CD4-positive, alpha-beta memory T cell (primary cell): ENCODE results near the gene CHD9. TPM values are rescaled to one million over a fixed set of nuclear protein-coding genes. Genes with fewer than 3 reads are reported as not detected.

Experiments
- CTCF ChIA-PET: fragments of 350-600 bp; sonication (Branson Sonifier 250); formaldehyde crosslinking; loops from one replicate; lab custom pipeline; 2021; ENCODE audit warnings: inconsistent platforms; ENCODE audit not compliant: partially characterized antibody; lab: Charles Lee
- POLR2A ChIA-PET: fragments of 350-600 bp; sonication (Branson Sonifier 250); formaldehyde crosslinking; loops from one replicate; lab custom pipeline; 2021; ENCODE audit not compliant: partially characterized antibody; lab: Charles Lee
- DNase-seq, 5 donors: peaks; one replicate each; pipeline versions ENCODE4 v3.0.0 to v3.0.0-alpha.2; 2020 to 2022; ENCODE audit warnings: mixed read lengths in 1 of 5
- H3K27ac ChIP-seq: one replicate; pipeline ENCODE4 v1.7.0; 2013; ENCODE audit warnings: low read depth, low read length
- H3K27me3 ChIP-seq: 2 replicates; pipeline ENCODE4 v1.7.0; 2013; ENCODE audit warnings: mild to moderate bottlenecking, low read length, moderate library complexity; ENCODE audit not compliant: insufficient read depth
- H3K36me3 ChIP-seq: 2 replicates; pipeline ENCODE4 v1.7.0; 2013; ENCODE audit warnings: mild to moderate bottlenecking, low read length, moderate library complexity; ENCODE audit not compliant: insufficient read depth
- H3K4me1 ChIP-seq: 2 replicates; pipeline ENCODE4 v1.7.0; 2013; ENCODE audit warnings: mild to moderate bottlenecking, low read length, moderate library complexity; ENCODE audit not compliant: insufficient read depth
- H3K4me3 ChIP-seq, 2 donors: one replicate each; pipeline ENCODE4 v1.7.0; 2013; ENCODE audit warnings: low read length in 2 of 2, mild to moderate bottlenecking in 1 of 2
- H3K9me3 ChIP-seq, 2 donors: one replicate each; pipeline ENCODE4 v1.7.0; 2013; ENCODE audit warnings: low read length in 2 of 2, control low read depth in 1 of 2; ENCODE audit not compliant: control insufficient read depth in 1 of 2
- H3K27ac Mint-ChIP-seq, 7 donors: one replicate each; pipeline ENCODE4 v1.8.0; 2020 to 2021; ENCODE audit warnings: mixed read lengths in 7 of 7, mild to moderate bottlenecking in 6 of 7, inconsistent platforms in 3 of 7, moderate library complexity in 3 of 7
- H3K27me3 Mint-ChIP-seq, 2 donors: one replicate each; pipeline ENCODE4 v1.8.0; 2020 to 2021; ENCODE audit warnings: mixed read lengths in 2 of 2
- H3K36me3 Mint-ChIP-seq, 2 donors: one replicate each; pipeline ENCODE4 v1.8.0; 2020 to 2021; ENCODE audit warnings: mixed read lengths in 2 of 2, inconsistent platforms in 1 of 2, mild to moderate bottlenecking in 1 of 2
- H3K4me1 Mint-ChIP-seq, 4 donors: one replicate each; pipeline ENCODE4 v1.8.0; 2020 to 2021; ENCODE audit warnings: mixed read lengths in 4 of 4, mild to moderate bottlenecking in 1 of 4
- H3K4me3 Mint-ChIP-seq, 8 donors: one replicate each; pipeline ENCODE4 v1.8.0; 2020 to 2021; ENCODE audit warnings: mixed read lengths in 8 of 8, mild to moderate bottlenecking in 7 of 8, moderate library complexity in 6 of 8, inconsistent platforms in 3 of 8
- H3K9me3 Mint-ChIP-seq, 8 donors: one replicate each; pipeline ENCODE4 v1.8.0; 2020 to 2021; ENCODE audit warnings: mixed read lengths in 8 of 8, mild to moderate bottlenecking in 5 of 8, inconsistent platforms in 3 of 8, moderate library complexity in 1 of 8
- intact Hi-C: fragments of 100-400 bp; cut with micrococcal nuclease; formaldehyde crosslinking; loops from one replicate; pipeline ENCODE4 v1.15.1; 2023
- polyA plus RNA-seq, 2 donors: library from polyadenylated mRNA; unstranded; fragments of 300-500 nt; fragmentation: Illumina TruSeq; gene quantifications; one replicate each; pipeline ENCODE4 v1.2.3, GENCODE V29; 2021
- total RNA-seq, 2 experiments: library from RNA; stranded (reverse); gene quantifications; one replicate each; pipeline ENCODE4 v1.2.3, GENCODE V29; 2021

The CHD9 gene
- total and polyA plus RNA-seq, 4 experiments from 2014 or later, result 22.9 to 49.7 (median 39.5) TPM

- Histone ChIP-seq H3K4me1 (peaks cover 30% of the 10 kb centered on the region), H3K27ac (no peak overlapping the region), H3K4me3 (no peak overlapping the region), H3K9me3 (no peaks in the 10 kb centered on the region), H3K27me3 (no peaks in the 10 kb centered on the region), H3K36me3 (no peaks in the 10 kb centered on the region)
- H3K27me3 Mint-ChIP-seq, result no peaks in the 10 kb centered on the region
- peak overlapping the region in 4 of 8 donors; percentile 46 to 93 (median 75) for H3K4me3 Mint-ChIP-seq
- H3K27ac Mint-ChIP-seq, result peak overlapping the region in 5 of 7 donors; percentile 31 to 88 (median 77)
- peaks cover 16 to 35% (median 24%) of the 10 kb centered on the region in 4 donors for H3K4me1 Mint-ChIP-seq
- no peaks in the 10 kb centered on the region for H3K9me3 Mint-ChIP-seq
- intact Hi-C loops, result no loop called here
- no peaks in the 10 kb centered on the region for H3K36me3 Mint-ChIP-seq
- ChIA-PET CTCF (interaction anchor here (1.0 to 3.1 kb wide), 3 partner anchors 15 to 45 kb away, joined by 3 to 20 read pairs (median 5); partner anchors contain the start of gene CHD9), POLR2A (interaction anchor here (0.6 to 2.9 kb wide), 2 partner anchors 29 to 63 kb away, joined by 4 to 20 read pairs; no protein-coding TSS in a partner anchor)
- DNase-seq, result no peak
Measured at GRCh38 chr16:53100889-53101288, 46.1 kb downstream of the CHD9 start.

GRCh38 chr16:53103811-53104210 is 49.0 kb downstream of the CHD9 start:
- H3K36me3 Mint-ChIP-seq, result no peaks in the 10 kb centered on the region
- no peaks in the 10 kb centered on the region for H3K27me3 Mint-ChIP-seq
- Histone ChIP-seq H3K27ac (no peak overlapping the region), H3K4me3 (no peak overlapping the region), H3K36me3 (no peaks in the 10 kb centered on the region), H3K27me3 (no peaks in the 10 kb centered on the region), H3K4me1 (peaks cover 15% of the 10 kb centered on the region), H3K9me3 (no peaks in the 10 kb centered on the region)
- H3K9me3 Mint-ChIP-seq, result no peaks in the 10 kb centered on the region
- DNase-seq, result no peak
- intact Hi-C loops, result no loop called here
- ChIA-PET POLR2A (no interaction called here), CTCF (interaction anchor here (1.4 to 1.7 kb wide), 2 partner anchors 8 to 44 kb away, joined by 3 to 4 read pairs; no protein-coding TSS in a partner anchor)
- H3K4me3 Mint-ChIP-seq, result no peak overlapping the region
- no peak overlapping the region for H3K27ac Mint-ChIP-seq
- H3K4me1 Mint-ChIP-seq, result peaks cover 10 to 20% (median 15%) of the 10 kb centered on the region in 4 donors

GRCh38 chr16:53105565-53105964 is 50.8 kb downstream of the CHD9 start:
- Mint-ChIP-seq H3K4me3 (no peak overlapping the region), H3K4me1 (peaks cover 1 to 4% (median 2%) of the 10 kb centered on the region in 4 donors), H3K36me3 (no peaks in the 10 kb centered on the region), H3K9me3 (no peaks in the 10 kb centered on the region), H3K27ac (no peak overlapping the region), H3K27me3 (no peaks in the 10 kb centered on the region)
- H3K4me1 ChIP-seq, result no peaks in the 10 kb centered on the region
- no peaks in the 10 kb centered on the region for H3K27me3 ChIP-seq
- no peaks in the 10 kb centered on the region for H3K9me3 ChIP-seq
- CTCF ChIA-PET, result interaction anchor here (1.7 kb wide), 1 partner anchor 45 kb away, joined by 3 read pairs; no protein-coding TSS in a partner anchor
- POLR2A ChIA-PET, result no interaction called here
- no peaks in the 10 kb centered on the region for H3K36me3 ChIP-seq
- no peak overlapping the region for H3K4me3 ChIP-seq
- DNase-seq, result no peak
- intact Hi-C loops, result no loop called here
- no peak overlapping the region for H3K27ac ChIP-seq

- no peak overlapping the region for H3K4me3 Mint-ChIP-seq
- H3K27me3 ChIP-seq, result no peaks in the 10 kb centered on the region
- no peaks in the 10 kb centered on the region for H3K36me3 ChIP-seq
- peaks cover 0 to 5% (median under 1%) of the 10 kb centered on the region in 4 donors for H3K4me1 Mint-ChIP-seq
- no peak overlapping the region for H3K27ac Mint-ChIP-seq
- POLR2A ChIA-PET, result interaction anchor here (1.1 kb wide), 1 partner anchor 19 kb away, joined by 4 read pairs; no protein-coding TSS in a partner anchor
- H3K27me3 Mint-ChIP-seq, result no peaks in the 10 kb centered on the region
- no peak for DNase-seq
- no peaks in the 10 kb centered on the region for H3K9me3 ChIP-seq
- intact Hi-C loops, result no loop called here
- no peak overlapping the region for H3K4me3 ChIP-seq
- no peaks in the 10 kb centered on the region for H3K9me3 Mint-ChIP-seq
- H3K4me1 ChIP-seq, result no peaks in the 10 kb centered on the region
- H3K27ac ChIP-seq, result no peak overlapping the region
- CTCF ChIA-PET, result interaction anchor here (1.2 kb wide), 1 partner anchor 49 kb away, joined by 4 read pairs; no protein-coding TSS in a partner anchor
- H3K36me3 Mint-ChIP-seq, result no peaks in the 10 kb centered on the region
Measured at GRCh38 chr16:53111078-53111791, 56.4 kb downstream of the CHD9 start.

GRCh38 chr16:53112015-53112414 is 57.2 kb downstream of the CHD9 start:
- Histone ChIP-seq H3K36me3 (no peaks in the 10 kb centered on the region), H3K4me1 (no peaks in the 10 kb centered on the region), H3K27ac (no peak overlapping the region), H3K27me3 (no peaks in the 10 kb centered on the region), H3K4me3 (no peak overlapping the region), H3K9me3 (no peaks in the 10 kb centered on the region)
- peaks cover 0 to 5% (median under 1%) of the 10 kb centered on the region in 4 donors for H3K4me1 Mint-ChIP-seq
- intact Hi-C loops, result no loop called here
- ChIA-PET POLR2A (interaction anchor here (1.1 kb wide), 1 partner anchor 18 kb away, joined by 4 read pairs; no protein-coding TSS in a partner anchor), CTCF (interaction anchor here (1.0 to 1.2 kb wide), 2 partner anchors 9 to 48 kb away, joined by 4 read pairs; no protein-coding TSS in a partner anchor)
- H3K4me3 Mint-ChIP-seq, result no peak overlapping the region
- no peaks in the 10 kb centered on the region for H3K9me3 Mint-ChIP-seq
- H3K36me3 Mint-ChIP-seq, result no peaks in the 10 kb centered on the region
- H3K27ac Mint-ChIP-seq, result no peak overlapping the region
- no peaks in the 10 kb centered on the region for H3K27me3 Mint-ChIP-seq
- no peak for DNase-seq

GRCh38 chr16:53115047-53115446 is 60.3 kb downstream of the CHD9 start:
- intact Hi-C loops, result no loop called here
- no peaks in the 10 kb centered on the region for H3K36me3 ChIP-seq
- no peak for DNase-seq
- H3K27ac ChIP-seq, result no peak overlapping the region
- Mint-ChIP-seq H3K27me3 (no peaks in the 10 kb centered on the region), H3K9me3 (no peaks in the 10 kb centered on the region), H3K4me1 (peaks cover 0 to 5% (median under 1%) of the 10 kb centered on the region in 4 donors), H3K36me3 (no peaks in the 10 kb centered on the region), H3K27ac (no peak overlapping the region), H3K4me3 (no peak overlapping the region)
- POLR2A ChIA-PET, result no interaction called here
- CTCF ChIA-PET, result no interaction called here
- no peaks in the 10 kb centered on the region for H3K4me1 ChIP-seq
- H3K27me3 ChIP-seq, result no peaks in the 10 kb centered on the region
- no peaks in the 10 kb centered on the region for H3K9me3 ChIP-seq
- H3K4me3 ChIP-seq, result no peak overlapping the region

GRCh38 chr16:53115773-53116172 is 61.0 kb downstream of the CHD9 start:
- CTCF ChIA-PET, result no interaction called here
- POLR2A ChIA-PET, result no interaction called here
- Mint-ChIP-seq H3K27ac (no peak overlapping the region), H3K4me3 (no peak overlapping the region), H3K9me3 (no peaks in the 10 kb centered on the region), H3K36me3 (no peaks in the 10 kb centered on the region), H3K4me1 (peaks cover 0 to 5% (median under 1%) of the 10 kb centered on the region in 4 donors), H3K27me3 (no peaks in the 10 kb centered on the region)
- Histone ChIP-seq H3K4me1 (no peaks in the 10 kb centered on the region), H3K36me3 (no peaks in the 10 kb centered on the region), H3K9me3 (no peaks in the 10 kb centered on the region), H3K4me3 (no peak overlapping the region), H3K27me3 (no peaks in the 10 kb centered on the region), H3K27ac (no peak overlapping the region)
- DNase-seq, result no peak
- intact Hi-C loops, result no loop called here
